ENCODE measurements around the gene NHSL2.

NHSL2 gene

DNA sequence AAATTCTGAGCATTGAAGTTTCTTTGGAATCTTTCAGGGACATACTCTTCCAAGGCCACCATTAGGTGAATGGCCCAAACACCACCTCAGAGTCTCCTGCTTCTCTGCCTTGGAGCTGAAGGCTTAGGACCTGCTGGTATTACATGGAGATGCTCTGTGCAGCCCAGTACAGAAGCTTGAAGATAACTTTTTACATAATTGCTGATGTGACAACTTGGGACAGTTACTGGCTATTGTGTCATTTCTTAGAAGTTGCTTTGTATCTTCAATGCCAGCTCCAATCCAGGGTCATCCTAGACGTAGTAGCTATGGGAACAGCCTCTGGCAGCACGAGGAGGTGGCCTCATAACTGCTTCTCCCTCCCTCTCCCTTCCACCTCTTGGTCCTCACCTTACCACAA lies 160.6 kb downstream of the NHSL2 start:
- H3K27ac ChIP-seq = no peak overlapping the region
- no peak for TF ChIP-seq ZFX (IDR thresholded peaks at IDR 0.05; ENCODE audit: borderline replicate concordance)
- TF ChIP-seq, protein P1, sequence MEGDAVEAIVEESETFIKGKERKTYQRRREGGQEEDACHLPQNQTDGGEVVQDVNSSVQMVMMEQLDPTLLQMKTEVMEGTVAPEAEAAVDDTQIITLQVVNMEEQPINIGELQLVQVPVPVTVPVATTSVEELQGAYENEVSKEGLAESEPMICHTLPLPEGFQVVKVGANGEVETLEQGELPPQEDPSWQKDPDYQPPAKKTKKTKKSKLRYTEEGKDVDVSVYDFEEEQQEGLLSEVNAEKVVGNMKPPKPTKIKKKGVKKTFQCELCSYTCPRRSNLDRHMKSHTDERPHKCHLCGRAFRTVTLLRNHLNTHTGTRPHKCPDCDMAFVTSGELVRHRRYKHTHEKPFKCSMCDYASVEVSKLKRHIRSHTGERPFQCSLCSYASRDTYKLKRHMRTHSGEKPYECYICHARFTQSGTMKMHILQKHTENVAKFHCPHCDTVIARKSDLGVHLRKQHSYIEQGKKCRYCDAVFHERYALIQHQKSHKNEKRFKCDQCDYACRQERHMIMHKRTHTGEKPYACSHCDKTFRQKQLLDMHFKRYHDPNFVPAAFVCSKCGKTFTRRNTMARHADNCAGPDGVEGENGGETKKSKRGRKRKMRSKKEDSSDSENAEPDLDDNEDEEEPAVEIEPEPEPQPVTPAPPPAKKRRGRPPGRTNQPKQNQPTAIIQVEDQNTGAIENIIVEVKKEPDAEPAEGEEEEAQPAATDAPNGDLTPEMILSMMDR (IDR thresholded peaks at IDR 0.05) = no peak

DNA sequence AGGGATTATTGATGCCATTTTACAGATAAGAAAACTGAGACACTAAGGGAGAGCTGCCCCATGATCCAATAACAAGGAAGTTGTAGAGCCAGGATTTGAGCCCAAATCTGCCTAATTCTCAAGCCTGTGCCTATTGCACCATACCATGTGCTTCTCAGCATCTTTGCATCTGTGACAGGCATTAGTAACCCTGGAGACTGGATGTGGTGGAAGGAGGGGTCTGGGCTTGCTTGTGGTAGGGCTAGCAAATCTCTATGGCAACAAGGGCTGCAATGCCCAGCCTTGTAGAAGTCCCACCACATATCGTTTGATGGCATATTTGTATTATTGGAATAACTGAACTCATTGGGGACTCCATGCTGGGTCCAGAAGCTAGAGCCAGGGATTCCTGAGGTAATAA lies 163.0 kb downstream of the NHSL2 start:
- no peak for TF ChIP-seq ZFX (IDR thresholded peaks at IDR 0.05; ENCODE audit: borderline replicate concordance)
- no peak overlapping the region for H3K27ac ChIP-seq

DNA sequence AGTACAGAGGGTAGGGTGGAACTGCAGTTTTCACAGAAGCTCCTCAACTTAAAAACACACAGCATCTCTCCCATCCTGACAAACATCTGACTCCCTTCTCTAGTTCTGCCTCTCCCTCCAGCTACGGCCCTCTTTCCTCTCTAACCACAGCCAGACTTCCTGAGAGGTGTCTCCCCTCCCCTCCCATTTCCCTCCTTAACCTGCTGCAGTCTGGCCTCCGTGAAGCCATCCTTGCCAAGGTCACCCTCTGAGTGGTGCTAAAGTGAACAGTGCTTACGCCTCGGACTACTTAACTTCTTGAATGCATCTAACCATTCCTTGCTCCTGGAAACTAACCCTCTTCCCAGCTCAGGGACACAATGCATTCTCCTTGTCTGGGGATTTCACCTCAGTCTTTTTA lies 167.8 kb downstream of the NHSL2 start:
- no peak overlapping the region for H3K27ac ChIP-seq
- no peak for TF ChIP-seq ZFX (IDR thresholded peaks at IDR 0.05; ENCODE audit: borderline replicate concordance)
- TF ChIP-seq, protein P1 (IDR thresholded peaks at IDR 0.05) = no peak

DNA sequence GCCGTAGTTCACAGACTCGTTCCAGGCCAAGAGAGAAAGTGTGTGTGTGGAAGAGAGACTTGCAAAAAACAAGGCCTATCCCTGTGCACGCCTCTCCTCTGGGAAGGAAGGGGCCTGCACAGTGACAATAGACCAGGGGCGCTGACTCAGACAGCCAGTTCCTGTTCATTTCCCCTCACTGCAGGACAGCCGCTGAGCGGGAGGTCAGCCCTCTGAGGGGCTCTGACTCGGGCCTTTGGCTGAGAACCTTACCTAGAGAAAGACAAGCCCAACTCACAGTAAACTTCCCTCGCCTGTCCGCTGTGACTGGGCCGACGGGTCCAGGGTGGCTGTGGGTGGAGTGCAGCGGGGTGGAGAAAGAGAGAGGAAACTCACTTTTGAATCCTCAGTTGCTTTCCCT lies 169.0 kb downstream of the NHSL2 start:
- H3K27ac ChIP-seq = no peak overlapping the region
- no peak for TF ChIP-seq ZFX (IDR thresholded peaks at IDR 0.05; ENCODE audit: borderline replicate concordance)
- TF ChIP-seq, protein P1 (IDR thresholded peaks at IDR 0.05) = no peak

DNA sequence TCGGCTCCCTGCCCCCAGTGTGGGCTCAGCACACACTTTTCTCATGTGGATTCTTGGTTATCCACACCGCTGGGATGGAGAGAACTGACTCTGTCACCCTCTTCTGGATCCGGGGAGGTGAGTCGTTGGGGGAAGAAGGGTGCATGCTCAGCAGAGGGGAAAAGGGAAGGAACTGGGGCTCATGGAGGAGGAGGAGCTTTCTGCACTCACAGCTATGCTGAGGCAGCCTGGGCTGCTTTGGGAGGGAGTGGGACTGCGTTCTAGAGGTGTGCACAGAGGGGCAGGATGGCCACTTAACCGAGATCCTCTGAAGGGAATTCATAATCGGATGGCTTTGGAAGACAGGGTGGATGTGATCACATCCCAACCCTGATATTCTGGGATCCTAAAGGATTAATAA lies 169.5 kb downstream of the NHSL2 start:
- H3K27ac ChIP-seq = no peak overlapping the region
- TF ChIP-seq ZFX (IDR thresholded peaks at IDR 0.05; ENCODE audit: borderline replicate concordance) = no peak
- TF ChIP-seq, protein P1 (IDR thresholded peaks at IDR 0.05) = no peak

DNA sequence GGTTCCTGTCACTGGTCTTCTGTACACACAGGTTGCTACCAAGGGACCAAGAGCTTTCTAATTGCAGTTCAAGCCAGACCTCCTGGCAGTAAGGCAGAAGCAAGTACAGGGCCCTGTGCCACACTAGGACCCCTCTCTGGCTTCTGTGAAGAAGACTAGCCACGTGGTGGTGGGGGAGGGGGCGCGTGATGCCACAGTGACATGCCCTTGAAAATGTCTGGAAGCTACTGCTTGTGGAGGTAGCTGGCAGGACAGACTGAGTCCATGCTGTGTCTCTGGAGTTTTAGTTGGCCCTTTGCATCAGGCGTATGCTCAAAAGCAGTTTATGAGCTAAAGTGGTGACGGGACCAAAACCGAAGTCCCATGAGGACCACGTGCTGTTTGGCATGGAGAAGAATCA lies 170.2 kb downstream of the NHSL2 start:
- H3K27ac ChIP-seq = no peak overlapping the region
- TF ChIP-seq, protein P1 (IDR thresholded peaks at IDR 0.05) = no peak
- TF ChIP-seq ZFX (IDR thresholded peaks at IDR 0.05; ENCODE audit: borderline replicate concordance) = no peak

DNA sequence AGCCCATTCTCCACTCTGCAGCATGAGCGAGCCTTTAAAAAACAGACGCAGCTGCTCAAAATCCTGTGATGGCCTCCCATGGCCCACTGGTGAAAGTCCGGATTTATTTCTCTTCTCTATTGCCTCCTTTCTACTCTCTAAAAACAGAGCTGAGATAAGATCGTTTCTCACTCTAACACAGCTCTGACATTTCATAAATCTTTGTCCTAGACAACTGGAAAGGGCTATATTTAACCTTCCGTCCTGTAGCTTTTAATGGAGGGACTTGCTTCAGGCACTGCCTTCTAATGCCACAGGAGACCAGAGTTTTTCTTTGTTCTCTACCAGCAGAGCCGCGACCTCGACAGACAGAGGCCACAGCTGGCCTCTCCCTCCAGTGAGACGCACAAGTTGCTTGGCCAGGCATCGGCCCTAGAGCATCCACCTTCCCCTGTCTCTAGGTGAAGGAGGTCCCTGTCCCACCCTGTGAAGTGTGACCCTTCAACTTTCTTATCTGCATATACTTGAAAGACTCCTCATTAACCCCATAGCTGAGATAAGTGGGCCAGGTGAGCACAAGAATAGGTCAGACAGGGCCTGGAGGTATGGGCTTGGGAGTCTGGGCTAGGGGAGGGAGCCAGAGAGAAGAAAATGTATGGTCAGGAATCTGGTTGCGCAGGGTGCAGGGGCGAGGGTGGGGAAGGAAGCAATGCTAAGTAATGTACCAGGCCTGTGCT lies 171.1 kb downstream of the NHSL2 start:
- H3K27ac ChIP-seq = no peak overlapping the region
- TF ChIP-seq ZFX (IDR thresholded peaks at IDR 0.05; ENCODE audit: borderline replicate concordance) = no peak
- TF ChIP-seq, protein P1 (IDR thresholded peaks at IDR 0.05) = no peak

DNA sequence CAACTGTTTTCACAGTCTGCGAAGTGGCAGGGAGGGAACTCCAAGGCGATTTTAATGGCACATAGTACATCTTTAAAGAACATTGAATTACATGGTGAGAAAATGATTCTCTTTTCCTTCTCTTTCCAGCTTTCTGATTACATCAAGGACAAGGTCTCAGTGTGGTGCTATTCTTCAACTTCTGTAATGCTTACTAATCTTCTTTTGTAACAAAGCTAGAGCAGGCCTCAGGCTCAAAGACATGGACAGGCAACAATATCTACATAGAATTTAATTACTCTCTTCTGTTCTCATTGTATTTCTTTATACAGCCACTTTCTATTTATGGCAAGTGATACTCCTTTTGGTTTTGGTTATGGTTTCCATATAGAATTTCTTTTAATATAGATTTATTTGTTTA lies 172.6 kb downstream of the NHSL2 start:
- H3K27ac ChIP-seq = no peak overlapping the region
- TF ChIP-seq ZFX (IDR thresholded peaks at IDR 0.05; ENCODE audit: borderline replicate concordance) = no peak
- TF ChIP-seq, protein P1 (IDR thresholded peaks at IDR 0.05) = no peak

All from 22Rv1 (cell line).